Measurements from ENCODE around the gene ARHGEF6.

The ARHGEF6 gene

GRCh38 chrX:136710325-136710951 lies 70.3 kb downstream of the ARHGEF6 start:
- H3K27me3 ChIP-seq (ENCODE audit: control insufficient read depth in 2 of 2, insufficient read depth in 2 of 2, low read length in 2 of 2): no peaks in the 10 kb centered on the region
- H3K9ac ChIP-seq (ENCODE audit: low read depth in 1 of 2, low read length in 2 of 2): no peak overlapping the region
- peaks cover 0 to 2% of the 10 kb centered on the region in 2 donors for H3K36me3 ChIP-seq (ENCODE audit: control insufficient read depth in 2 of 2, insufficient read depth in 2 of 2, low read length in 2 of 2)
- no peak overlapping the region for H3K27ac ChIP-seq (ENCODE audit: low read depth in 2 of 2, low read length in 2 of 2)
- no peaks in the 10 kb centered on the region for H3K9me3 ChIP-seq (ENCODE audit: control insufficient read depth in 2 of 2, low read length in 2 of 2)
- H3K4me1 ChIP-seq (ENCODE audit: control insufficient read depth in 2 of 2, insufficient read depth in 2 of 2, low read length in 2 of 2): no peaks in the 10 kb centered on the region
- H3K4me3 ChIP-seq (ENCODE audit: low read length in 2 of 2): no peak overlapping the region

- Histone ChIP-seq H3K27me3 (ENCODE audit: control insufficient read depth in 2 of 2, insufficient read depth in 2 of 2, low read length in 2 of 2) (no peaks in the 10 kb centered on the region), H3K4me1 (ENCODE audit: control insufficient read depth in 2 of 2, insufficient read depth in 2 of 2, low read length in 2 of 2) (no peaks in the 10 kb centered on the region), H3K27ac (ENCODE audit: low read depth in 2 of 2, low read length in 2 of 2) (no peak overlapping the region), H3K9me3 (ENCODE audit: control insufficient read depth in 2 of 2, low read length in 2 of 2) (no peaks in the 10 kb centered on the region), H3K36me3 (ENCODE audit: control insufficient read depth in 2 of 2, insufficient read depth in 2 of 2, low read length in 2 of 2) (peaks cover 0 to 2% of the 10 kb centered on the region in 2 donors), H3K4me3 (ENCODE audit: low read length in 2 of 2) (no peak overlapping the region), H3K9ac (ENCODE audit: low read depth in 1 of 2, low read length in 2 of 2) (no peak overlapping the region)
Measured at GRCh38 chrX:136708348-136708747, 72.4 kb downstream of the ARHGEF6 start.

DNA sequence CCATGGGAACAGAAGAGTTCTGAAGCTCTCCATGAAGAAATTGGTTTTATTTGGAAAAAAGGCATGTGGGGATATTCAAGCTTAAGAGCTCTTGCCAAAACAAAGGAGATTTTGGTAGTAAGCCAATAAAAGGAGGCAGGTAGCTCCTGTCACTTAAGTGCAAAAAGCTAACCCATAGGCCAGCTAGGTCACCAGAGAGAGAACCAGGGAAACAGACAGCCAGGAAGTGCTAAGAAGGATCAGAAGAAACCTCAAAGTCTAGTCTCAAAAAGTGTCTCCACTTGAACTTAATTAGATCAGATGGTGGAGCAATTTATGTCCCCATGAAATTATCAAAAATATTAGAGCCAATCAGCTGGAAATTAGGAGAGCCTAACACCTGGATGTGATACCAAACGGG lies 83.6 kb downstream of the ARHGEF6 start:
- H3K9me3 ChIP-seq (ENCODE audit: control insufficient read depth in 2 of 2, low read length in 2 of 2): peaks cover 0 to 4% of the 10 kb centered on the region in 2 donors
- H3K4me3 ChIP-seq (ENCODE audit: low read length in 2 of 2): no peak overlapping the region
- no peaks in the 10 kb centered on the region for H3K4me1 ChIP-seq (ENCODE audit: control insufficient read depth in 2 of 2, insufficient read depth in 2 of 2, low read length in 2 of 2)
- no peak overlapping the region for H3K9ac ChIP-seq (ENCODE audit: low read depth in 1 of 2, low read length in 2 of 2)
- H3K36me3 ChIP-seq (ENCODE audit: control insufficient read depth in 2 of 2, insufficient read depth in 2 of 2, low read length in 2 of 2): no peaks in the 10 kb centered on the region
- no peaks in the 10 kb centered on the region for H3K27me3 ChIP-seq (ENCODE audit: control insufficient read depth in 2 of 2, insufficient read depth in 2 of 2, low read length in 2 of 2)
- no peak overlapping the region for H3K27ac ChIP-seq (ENCODE audit: low read depth in 2 of 2, low read length in 2 of 2)

DNA sequence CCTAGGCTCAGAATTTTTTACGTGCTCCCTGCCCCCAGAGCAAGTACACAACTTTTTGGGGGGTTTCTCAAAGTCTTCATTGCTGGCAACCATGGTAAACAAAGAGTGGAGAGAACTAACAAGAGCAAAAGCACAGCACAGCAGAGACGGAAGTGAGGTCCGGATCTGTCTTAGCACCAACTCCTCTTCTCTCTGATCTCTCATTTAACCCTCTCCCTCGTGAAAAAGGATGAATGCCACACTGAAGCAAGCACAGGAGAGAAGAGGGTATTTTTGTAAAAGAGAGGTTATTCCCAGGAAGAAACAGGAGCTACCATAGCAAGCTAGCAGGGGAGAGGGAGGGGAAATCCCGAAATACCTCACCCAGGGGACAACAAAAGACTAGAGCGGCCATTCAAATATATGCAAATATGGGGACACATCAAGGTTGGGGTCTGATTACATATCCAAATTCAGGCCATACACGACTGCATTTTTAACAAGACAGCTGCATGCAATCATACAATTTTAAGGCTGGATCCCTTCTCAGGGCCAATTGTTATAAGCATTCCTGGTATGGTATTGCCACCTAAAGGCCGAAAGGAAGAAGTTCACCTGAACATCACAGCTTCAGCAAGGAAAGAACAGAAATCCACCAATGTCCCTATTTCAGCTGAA lies 86.2 kb downstream of the ARHGEF6 start:
- Histone ChIP-seq H3K36me3 (ENCODE audit: control insufficient read depth in 2 of 2, insufficient read depth in 2 of 2, low read length in 2 of 2) (no peaks in the 10 kb centered on the region), H3K9me3 (ENCODE audit: control insufficient read depth in 2 of 2, low read length in 2 of 2) (peaks cover 0 to 4% of the 10 kb centered on the region in 2 donors), H3K27me3 (ENCODE audit: control insufficient read depth in 2 of 2, insufficient read depth in 2 of 2, low read length in 2 of 2) (no peaks in the 10 kb centered on the region), H3K27ac (ENCODE audit: low read depth in 2 of 2, low read length in 2 of 2) (no peak overlapping the region), H3K9ac (ENCODE audit: low read depth in 1 of 2, low read length in 2 of 2) (no peak overlapping the region), H3K4me3 (ENCODE audit: low read length in 2 of 2) (no peak overlapping the region), H3K4me1 (ENCODE audit: control insufficient read depth in 2 of 2, insufficient read depth in 2 of 2, low read length in 2 of 2) (no peaks in the 10 kb centered on the region)

- Histone ChIP-seq H3K4me3 (ENCODE audit: low read length in 2 of 2) (no peak overlapping the region), H3K4me1 (ENCODE audit: control insufficient read depth in 2 of 2, insufficient read depth in 2 of 2, low read length in 2 of 2) (no peaks in the 10 kb centered on the region), H3K9ac (ENCODE audit: low read depth in 1 of 2, low read length in 2 of 2) (no peak overlapping the region), H3K9me3 (ENCODE audit: control insufficient read depth in 2 of 2, low read length in 2 of 2) (no peaks in the 10 kb centered on the region), H3K27ac (ENCODE audit: low read depth in 2 of 2, low read length in 2 of 2) (no peak overlapping the region), H3K36me3 (ENCODE audit: control insufficient read depth in 2 of 2, insufficient read depth in 2 of 2, low read length in 2 of 2) (no peaks in the 10 kb centered on the region), H3K27me3 (ENCODE audit: control insufficient read depth in 2 of 2, insufficient read depth in 2 of 2, low read length in 2 of 2) (no peaks in the 10 kb centered on the region)
Measured at GRCh38 chrX:136692271-136692670, 88.5 kb downstream of the ARHGEF6 start.

DNA sequence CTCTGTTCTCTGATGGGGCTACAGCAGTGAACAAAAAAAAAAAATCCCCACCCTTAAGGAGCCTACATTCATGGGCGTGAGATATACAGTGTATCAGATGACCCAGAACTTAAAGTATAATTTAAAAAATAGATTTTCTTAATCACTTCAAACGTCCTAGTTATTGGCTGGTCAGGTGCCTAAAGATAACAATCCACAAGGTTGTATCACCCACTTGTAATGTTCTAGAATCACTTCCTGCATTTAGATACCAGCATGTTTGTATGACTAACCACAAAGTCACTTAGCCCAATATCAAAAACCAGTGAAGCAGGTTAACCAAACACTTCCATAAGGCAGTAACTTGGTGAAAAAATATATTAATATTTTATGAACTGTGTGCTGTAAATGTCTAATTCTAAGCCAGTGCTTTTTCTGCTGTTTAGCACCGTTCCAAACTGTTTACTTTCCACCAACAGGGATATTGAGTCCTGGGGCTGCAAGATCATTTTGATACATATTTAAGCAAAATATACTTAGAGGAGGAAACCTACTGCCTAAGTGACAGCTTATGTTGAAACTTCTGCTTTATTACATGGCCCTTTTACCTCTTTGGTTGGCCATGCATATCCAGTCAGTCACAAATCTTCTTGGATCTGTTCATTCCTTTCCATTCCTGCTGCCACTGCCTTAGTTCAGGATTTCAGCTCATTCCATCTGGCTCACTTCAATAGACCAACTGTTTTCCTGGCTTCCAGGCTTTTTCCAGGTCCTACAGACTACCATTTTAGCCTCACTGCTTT lies 89.5 kb downstream of the ARHGEF6 start:
- Histone ChIP-seq H3K4me1 (ENCODE audit: control insufficient read depth in 2 of 2, insufficient read depth in 2 of 2, low read length in 2 of 2) (no peaks in the 10 kb centered on the region), H3K4me3 (ENCODE audit: low read length in 2 of 2) (no peak overlapping the region), H3K9ac (ENCODE audit: low read depth in 1 of 2, low read length in 2 of 2) (no peak overlapping the region), H3K36me3 (ENCODE audit: control insufficient read depth in 2 of 2, insufficient read depth in 2 of 2, low read length in 2 of 2) (no peaks in the 10 kb centered on the region), H3K9me3 (ENCODE audit: control insufficient read depth in 2 of 2, low read length in 2 of 2) (no peaks in the 10 kb centered on the region), H3K27ac (ENCODE audit: low read depth in 2 of 2, low read length in 2 of 2) (no peak overlapping the region), H3K27me3 (ENCODE audit: control insufficient read depth in 2 of 2, insufficient read depth in 2 of 2, low read length in 2 of 2) (no peaks in the 10 kb centered on the region)

GRCh38 chrX:136689436-136689835 lies 91.3 kb downstream of the ARHGEF6 start:
- Histone ChIP-seq H3K9ac (ENCODE audit: low read depth in 1 of 2, low read length in 2 of 2) (no peak overlapping the region), H3K4me1 (ENCODE audit: control insufficient read depth in 2 of 2, insufficient read depth in 2 of 2, low read length in 2 of 2) (no peaks in the 10 kb centered on the region), H3K27ac (ENCODE audit: low read depth in 2 of 2, low read length in 2 of 2) (no peak overlapping the region), H3K36me3 (ENCODE audit: control insufficient read depth in 2 of 2, insufficient read depth in 2 of 2, low read length in 2 of 2) (no peaks in the 10 kb centered on the region), H3K9me3 (ENCODE audit: control insufficient read depth in 2 of 2, low read length in 2 of 2) (no peaks in the 10 kb centered on the region), H3K27me3 (ENCODE audit: control insufficient read depth in 2 of 2, insufficient read depth in 2 of 2, low read length in 2 of 2) (no peaks in the 10 kb centered on the region), H3K4me3 (ENCODE audit: low read length in 2 of 2) (no peak overlapping the region)

GRCh38 chrX:136687457-136687856 lies 93.3 kb downstream of the ARHGEF6 start:
- Histone ChIP-seq H3K4me1 (ENCODE audit: control insufficient read depth in 2 of 2, insufficient read depth in 2 of 2, low read length in 2 of 2) (no peaks in the 10 kb centered on the region), H3K4me3 (ENCODE audit: low read length in 2 of 2) (no peak overlapping the region), H3K27me3 (ENCODE audit: control insufficient read depth in 2 of 2, insufficient read depth in 2 of 2, low read length in 2 of 2) (no peaks in the 10 kb centered on the region), H3K9ac (ENCODE audit: low read depth in 1 of 2, low read length in 2 of 2) (no peak overlapping the region), H3K9me3 (ENCODE audit: control insufficient read depth in 2 of 2, low read length in 2 of 2) (no peaks in the 10 kb centered on the region), H3K27ac (ENCODE audit: low read depth in 2 of 2, low read length in 2 of 2) (no peak overlapping the region), H3K36me3 (ENCODE audit: control insufficient read depth in 2 of 2, insufficient read depth in 2 of 2, low read length in 2 of 2) (no peaks in the 10 kb centered on the region)

GRCh38 chrX:136684120-136684519 lies 96.6 kb downstream of the ARHGEF6 start:
- peaks cover 0 to 2% of the 10 kb centered on the region in 2 donors for H3K27me3 ChIP-seq (ENCODE audit: control insufficient read depth in 2 of 2, insufficient read depth in 2 of 2, low read length in 2 of 2)
- H3K9ac ChIP-seq (ENCODE audit: low read depth in 1 of 2, low read length in 2 of 2): no peak overlapping the region
- H3K9me3 ChIP-seq (ENCODE audit: control insufficient read depth in 2 of 2, low read length in 2 of 2): no peaks in the 10 kb centered on the region
- no peak overlapping the region for H3K4me3 ChIP-seq (ENCODE audit: low read length in 2 of 2)
- peaks cover 0 to 3% of the 10 kb centered on the region in 2 donors for H3K36me3 ChIP-seq (ENCODE audit: control insufficient read depth in 2 of 2, insufficient read depth in 2 of 2, low read length in 2 of 2)
- H3K4me1 ChIP-seq (ENCODE audit: control insufficient read depth in 2 of 2, insufficient read depth in 2 of 2, low read length in 2 of 2): no peaks in the 10 kb centered on the region
- H3K27ac ChIP-seq (ENCODE audit: low read depth in 2 of 2, low read length in 2 of 2): no peak overlapping the region

- peaks cover 0 to 3% of the 10 kb centered on the region in 2 donors for H3K36me3 ChIP-seq (ENCODE audit: control insufficient read depth in 2 of 2, insufficient read depth in 2 of 2, low read length in 2 of 2)
- peaks cover 0 to 2% of the 10 kb centered on the region in 2 donors for H3K27me3 ChIP-seq (ENCODE audit: control insufficient read depth in 2 of 2, insufficient read depth in 2 of 2, low read length in 2 of 2)
- H3K27ac ChIP-seq (ENCODE audit: low read depth in 2 of 2, low read length in 2 of 2): no peak overlapping the region
- no peak overlapping the region for H3K4me3 ChIP-seq (ENCODE audit: low read length in 2 of 2)
- H3K9me3 ChIP-seq (ENCODE audit: control insufficient read depth in 2 of 2, low read length in 2 of 2): no peaks in the 10 kb centered on the region
- H3K9ac ChIP-seq (ENCODE audit: low read depth in 1 of 2, low read length in 2 of 2): no peak overlapping the region
- H3K4me1 ChIP-seq (ENCODE audit: control insufficient read depth in 2 of 2, insufficient read depth in 2 of 2, low read length in 2 of 2): no peaks in the 10 kb centered on the region
Measured at GRCh38 chrX:136679531-136679930, 101.2 kb downstream of the ARHGEF6 start.
